Vagina (tissue), 2 donors: Measurements from ENCODE around the gene AP4M1. TPM values are rescaled to one million over a fixed set of nuclear protein-coding genes. Genes with fewer than 3 reads are reported as not detected.

Experiments
- DNase-seq, 2 donors: peaks; one replicate each; pipeline ENCODE4 v3.0.0-alpha.2; 2017; ENCODE audit errors: extremely low spot score in 2 of 2
- H3K27ac ChIP-seq: fragments of 200-600 bp; sonication (generic); one replicate; pipeline ENCODE4 v1.5.1; 2019
- H3K27me3 ChIP-seq: fragments of 200-600 bp; sonication (generic); one replicate; pipeline ENCODE4 v1.5.1; 2019
- H3K36me3 ChIP-seq, 2 donors: fragments of 200-600 bp; sonication (generic); one replicate each; pipeline ENCODE4 v1.5.1; 2017 to 2019
- H3K4me1 ChIP-seq: fragments of 200-600 bp; sonication (generic); one replicate; pipeline ENCODE4 v1.5.1; 2019
- H3K4me3 ChIP-seq, 2 donors: fragments of 200-600 bp; sonication (generic); 1 replicate in 1 of 2; 2 replicates in 1 of 2; pipeline ENCODE4 v1.5.1; 2016 to 2019
- H3K9me3 ChIP-seq: fragments of 200-600 bp; sonication (generic); one replicate; pipeline ENCODE4 v1.5.1; 2019
- CTCF ChIP-seq, 3 experiments: fragments of 450-650 bp in 2 of 3; fragments of 200-600 bp in 1 of 3; sonication (generic) in 1 of 3; IDR thresholded peaks; one replicate each; pipeline ENCODE4 v1.5.1; 2017 to 2019; ENCODE audit warnings: antibody characterized with exemption in 3 of 3, mild to moderate bottlenecking in 2 of 3, moderate library complexity in 2 of 3
- POLR2A ChIP-seq, 2 donors: fragments of 450-650 bp; IDR thresholded peaks; one replicate each; pipeline ENCODE4 v1.6.1; 2017; ENCODE audit warnings: antibody characterized with exemption in 2 of 2, mild to moderate bottlenecking in 2 of 2, moderate library complexity in 2 of 2
- POLR2AphosphoS5 ChIP-seq, 2 donors: sonication (generic); formaldehyde crosslinking; IDR thresholded peaks; one replicate each; pipeline ENCODE4 v1.9.0; 2017; ENCODE audit warnings: antibody characterized with exemption in 2 of 2, mild to moderate bottlenecking in 2 of 2, low read depth in 1 of 2; ENCODE audit not compliant: insufficient read depth in 1 of 2
- intact Hi-C: fragments of 100-400 bp; cut with DNase I; formaldehyde crosslinking; loops from one replicate; pipeline ENCODE4 v1.15.1; 2023
- total RNA-seq: library from RNA; depleted of rRNA; stranded (reverse); fragments of >200 nt; gene quantifications from one replicate; pipeline ENCODE4 v1.2.3, GENCODE V29; 2016

AP4M1 gene
- total RNA-seq, 1 donor from 2014 or later: 26.3 TPM

GRCh38 chr7:100085515-100085914 lies 15.9 kb upstream of the AP4M1 start:
- TF ChIP-seq POLR2AphosphoS5 (IDR thresholded peaks at IDR 0.05; ENCODE audit: insufficient read depth in 1 of 2, low read depth in 1 of 2) (no peak), CTCF (IDR thresholded peaks at IDR 0.05) (no peak), POLR2A (IDR thresholded peaks at IDR 0.05) (no peak)
- intact Hi-C loops: no loop called here

GRCh38 chr7:100087055-100087750 lies 14.2 kb upstream of the AP4M1 start:
- H3K4me1 ChIP-seq: peaks cover 30% of the 10 kb centered on the region
- TF ChIP-seq POLR2AphosphoS5 (IDR thresholded peaks at IDR 0.05; ENCODE audit: insufficient read depth in 1 of 2, low read depth in 1 of 2): no peak
- TF ChIP-seq CTCF (IDR thresholded peaks at IDR 0.05): no peak
- no peak for TF ChIP-seq POLR2A (IDR thresholded peaks at IDR 0.05)

More at GRCh38 chr7:100085515-100085914, 15.9 kb upstream of the AP4M1 start:
- Histone ChIP-seq H3K4me1 (peaks cover 39% of the 10 kb centered on the region), H3K27ac (no peak overlapping the region), H3K9me3 (no peaks in the 10 kb centered on the region), H3K27me3 (no peaks in the 10 kb centered on the region), H3K36me3 (no peaks in the 10 kb centered on the region), H3K4me3 (no peak overlapping the region)
- no peak for DNase-seq

GRCh38 chr7:100088095-100088620 lies 13.3 kb upstream of the AP4M1 start:
- TF ChIP-seq POLR2A (IDR thresholded peaks at IDR 0.05) (no peak), CTCF (IDR thresholded peaks at IDR 0.05) (no peak), POLR2AphosphoS5 (IDR thresholded peaks at IDR 0.05; ENCODE audit: insufficient read depth in 1 of 2, low read depth in 1 of 2) (no peak)
- DNase-seq: no peak
- Histone ChIP-seq H3K27me3 (no peaks in the 10 kb centered on the region), H3K9me3 (no peaks in the 10 kb centered on the region), H3K4me1 (peaks cover 24% of the 10 kb centered on the region), H3K36me3 (peaks cover 0 to 23% of the 10 kb centered on the region in 2 donors), H3K27ac (peak overlapping the region; percentile 88), H3K4me3 (peak overlapping the region; percentile 94 to 95)
- intact Hi-C loops: no loop called here

More at GRCh38 chr7:100087055-100087750, 14.2 kb upstream of the AP4M1 start:
- no peaks in the 10 kb centered on the region for H3K9me3 ChIP-seq
- H3K4me3 ChIP-seq: no peak overlapping the region
- no peaks in the 10 kb centered on the region for H3K27me3 ChIP-seq
- intact Hi-C loops: no loop called here
- DNase-seq: no peak
- peaks cover 0 to 13% of the 10 kb centered on the region in 2 donors for H3K36me3 ChIP-seq
- peak overlapping the region; percentile 88 for H3K27ac ChIP-seq

- Histone ChIP-seq H3K27me3 (no peaks in the 10 kb centered on the region), H3K4me1 (peaks cover 24% of the 10 kb centered on the region), H3K27ac (peak within 1 kb of the TSS; percentile 88), H3K9me3 (no peaks in the 10 kb centered on the region), H3K36me3 (peaks cover 0 to 30% of the 10 kb centered on the region in 2 donors), H3K4me3 (peak within 1 kb of the TSS; percentile 94 to 95)
- no peak for DNase-seq
- TF ChIP-seq POLR2A (IDR thresholded peaks at IDR 0.05): peak in 1 of 2 donors; percentile 76
- peak; percentile 38 to 78 for TF ChIP-seq POLR2AphosphoS5 (IDR thresholded peaks at IDR 0.05; ENCODE audit: insufficient read depth in 1 of 2, low read depth in 1 of 2)
- TF ChIP-seq CTCF (IDR thresholded peaks at IDR 0.05): peak in 1 of 3 experiments; percentile 33
- intact Hi-C loops: no loop called here
Observed at GRCh38 chr7:100088621-100089457, 12.6 kb upstream of the AP4M1 start, which contains the start of gene COPS6. TSS of gene COPS6 (plus strand) at chr7:100088969. CDS start at chr7:100088991, 22 bp downstream.
